ENCODE results near the gene MAGI1.
"Not testable (repeated sequence)": the region's sequence is repeated elsewhere in the genome, so short reads cannot be mapped to it uniquely, and the experiment has no call there.

Gene MAGI1

GRCh38 chr3:65560901-65561300 lies 477.8 kb downstream of the MAGI1 start:
- no peak for DNase-seq (ENCODE audit: low read depth)

- no peak for DNase-seq (ENCODE audit: low read depth)
Observed at GRCh38 chr3:65560133-65560532, 478.6 kb downstream of the MAGI1 start.

GRCh38 chr3:65559643-65560042 lies 479.1 kb downstream of the MAGI1 start:
- DNase-seq (ENCODE audit: low read depth), result no peak

GRCh38 chr3:65558826-65559225 lies 479.9 kb downstream of the MAGI1 start:
- no peak for DNase-seq (ENCODE audit: low read depth)

- no peak for DNase-seq (ENCODE audit: low read depth)
Observed at GRCh38 chr3:65557899-65558564, 480.7 kb downstream of the MAGI1 start.

GRCh38 chr3:65556934-65557577 lies 481.7 kb downstream of the MAGI1 start:
- no peak for DNase-seq (ENCODE audit: low read depth)

- DNase-seq (ENCODE audit: low read depth), result no peak
Observed at GRCh38 chr3:65552434-65552833, 486.3 kb downstream of the MAGI1 start.

GRCh38 chr3:65551945-65552344 lies 486.8 kb downstream of the MAGI1 start:
- DNase-seq (ENCODE audit: low read depth), result no peak

GRCh38 chr3:65550137-65550536 lies 488.6 kb downstream of the MAGI1 start:
- no peak for DNase-seq (ENCODE audit: low read depth)

- DNase-seq (ENCODE audit: low read depth), result no peak
Observed at GRCh38 chr3:65549626-65549959, 489.1 kb downstream of the MAGI1 start.

GRCh38 chr3:65548848-65549625 lies 489.7 kb downstream of the MAGI1 start:
- DNase-seq (ENCODE audit: low read depth), result no peak

- DNase-seq (ENCODE audit: low read depth), result no peak
Observed at GRCh38 chr3:65545429-65545828, 493.3 kb downstream of the MAGI1 start.

- not testable (repeated sequence) for DNase-seq (ENCODE audit: low read depth)
Observed at GRCh38 chr3:65543391-65543790, 495.3 kb downstream of the MAGI1 start.

- no peak for DNase-seq (ENCODE audit: low read depth)
Observed at GRCh38 chr3:65540666-65541065, 498.1 kb downstream of the MAGI1 start.

GRCh38 chr3:65539616-65540015 lies 499.1 kb downstream of the MAGI1 start:
- DNase-seq (ENCODE audit: low read depth), result no peak

- no peak for DNase-seq (ENCODE audit: low read depth)
Observed at GRCh38 chr3:65538101-65538500, 500.6 kb downstream of the MAGI1 start.

- no peak for DNase-seq (ENCODE audit: low read depth)
Observed at GRCh38 chr3:65537109-65537508, 501.6 kb downstream of the MAGI1 start.

GRCh38 chr3:65535260-65535659 lies 503.5 kb downstream of the MAGI1 start:
- DNase-seq (ENCODE audit: low read depth), result no peak

- no peak for DNase-seq (ENCODE audit: low read depth)
Observed at GRCh38 chr3:65534805-65535204, 503.9 kb downstream of the MAGI1 start.

- DNase-seq (ENCODE audit: low read depth), result no peak
Observed at GRCh38 chr3:65532749-65533148, 506.0 kb downstream of the MAGI1 start.

GRCh38 chr3:65532215-65532614 lies 506.5 kb downstream of the MAGI1 start:
- no peak for DNase-seq (ENCODE audit: low read depth)

GRCh38 chr3:65531499-65531898 lies 507.2 kb downstream of the MAGI1 start:
- DNase-seq (ENCODE audit: low read depth), result no peak

- DNase-seq (ENCODE audit: low read depth), result no peak
Observed at GRCh38 chr3:65526656-65527055, 512.1 kb downstream of the MAGI1 start.

Measured in stimulated activated CD8-positive, alpha-beta memory T cell treated with anti-CD3 and anti-CD28 coated beads, Interleukin-15, amount 100 ng/mL, for 1 hour (primary cell).